HepG2 (cell line): ENCODE results near the gene PCIF1. TPM values are rescaled to one million over a fixed set of nuclear protein-coding genes. Genes with fewer than 3 reads are reported as not detected.
A peak's percentile ranks its signal among the peaks of the same experiment; 100 is the strongest.

ENCODE experiments used
- BCL6 ChIP-seq: IDR thresholded peaks from 2 replicates; pipeline ENCODE4 v1.6.1; 2016; ENCODE audit warnings: missing genetic modification reagents, missing compliant biosample characterization
- CEBPB ChIP-seq: IDR thresholded peaks from 2 replicates; pipeline ENCODE4 v1.6.1; 2011; ENCODE audit warnings: low read depth, low read length, improper control_type of control experiment, borderline replicate concordance
- ELK4 ChIP-seq: sonication (generic); formaldehyde crosslinking; IDR thresholded peaks from 2 replicates; pipeline ENCODE4 v1.9.0; 2021; ENCODE audit warnings: missing genetic modification reagents, borderline replicate concordance
- MLX ChIP-seq: IDR thresholded peaks from 2 replicates; pipeline ENCODE4 v1.6.1; 2016
- NFE2L1 ChIP-seq: sonication (generic); formaldehyde crosslinking; IDR thresholded peaks from 2 replicates; pipeline ENCODE4 v1.4.0; 2020; ENCODE audit warnings: missing genetic modification reagents, mild to moderate bottlenecking, borderline replicate concordance
- PCBP2 ChIP-seq: fragments of 200-400 bp; formaldehyde crosslinking; optimal IDR thresholded peaks from 2 replicates; pipeline ENCODE3; 2018; ENCODE audit warnings: low read length, low read depth; ENCODE audit not compliant: poor library complexity, severe bottlenecking
- PLRG1 ChIP-seq: fragments of 450-650 bp; conservative IDR thresholded peaks from 2 replicates; pipeline ENCODE4 v1.6.1; 2016
- RERE ChIP-seq: IDR thresholded peaks from 2 replicates; pipeline ENCODE4 v1.6.1; 2016; ENCODE audit warnings: low read depth, missing genetic modification reagents, missing compliant biosample characterization
- SRY ChIP-seq: sonication (generic); formaldehyde crosslinking; IDR thresholded peaks from 2 replicates; pipeline ENCODE4 v1.8.0; 2022; ENCODE audit warnings: mild to moderate bottlenecking, missing genetic modification reagents
- TIGD3 ChIP-seq: sonication (generic); formaldehyde crosslinking; IDR thresholded peaks from 2 replicates; pipeline ENCODE4 v1.5.1; 2020; ENCODE audit warnings: mild to moderate bottlenecking, missing genetic modification reagents, borderline replicate concordance
- ZNF264 ChIP-seq: sonication (generic); formaldehyde crosslinking; IDR thresholded peaks from 2 replicates; pipeline ENCODE4 v1.4.0; 2020; ENCODE audit warnings: missing genetic modification reagents
- ZNF276 ChIP-seq: sonication (generic); formaldehyde crosslinking; IDR thresholded peaks from 2 replicates; pipeline ENCODE4 v1.4.0; 2020; ENCODE audit warnings: mild to moderate bottlenecking, low read depth, missing genetic modification reagents
- ZNF574 ChIP-seq: sonication (generic); formaldehyde crosslinking; IDR thresholded peaks from 2 replicates; pipeline ENCODE4 v1.4.0; 2020; ENCODE audit warnings: missing genetic modification reagents
- ZNF580 ChIP-seq: IDR thresholded peaks from 2 replicates; pipeline ENCODE4 v1.6.1; 2016; ENCODE audit warnings: low read depth, borderline replicate concordance
- polyA plus RNA-seq, 8 experiments: library from polyadenylated mRNA; depleted of rRNA in 3 of 8; stranded (reverse) in 7 of 8; unstranded in 1 of 8; fragments of >200 nt; fragmentation: Illumina TruSeq in 4 of 8; extraction: Trizol in 4 of 8; gene quantifications; 2 replicates each; pipeline versions ENCODE4 v1.2.1 to v1.2.3, GENCODE V29; 2011 to 2016; ENCODE audit warnings: low read depth in 4 of 8, missing spikeins in 1 of 8, mixed read lengths in 1 of 8; ENCODE audit not compliant: insufficient read depth in 1 of 8
- total RNA-seq, 5 experiments: library from RNA; depleted of rRNA; stranded (reverse); fragments of >200 nt; fragmentation: Illumina TruSeq; extraction: Trizol; gene quantifications; 2 replicates each; pipeline ENCODE4 v1.2.3, GENCODE V29; 2016; ENCODE audit warnings: low read depth in 1 of 5

Gene PCIF1
- total and polyA plus RNA-seq, 2 of the 13 experiments (the other 11 are each of a cell fraction or from before 2014, with no cell fraction given), result 20.9 to 24.4 TPM

GRCh38 chr20:45933266-45934045 lies 1.0 kb upstream of the PCIF1 start (continued):
- TF ChIP-seq ZNF276, result peak; percentile 81
- no peak; the same call in 1 of the 2 replicates for TF ChIP-seq SRY (CRISPR knock-in tag)
- 0 out of 2 replicates have a peak, but pooled peaks have one; percentile 54 for TF ChIP-seq ZNF580 (CRISPR knock-in tag)
- TF ChIP-seq ZNF264, result peak; percentile 43; the same call in 1 of the 2 replicates
- no peak for TF ChIP-seq PCBP2
- TF ChIP-seq RERE (CRISPR knock-in tag), result no peak
- no peak for TF ChIP-seq PLRG1
- TF ChIP-seq BCL6, result peak; percentile 51; the same call in 1 of the 2 replicates
- no peak for TF ChIP-seq CEBPB
- TF ChIP-seq NFE2L1 (CRISPR knock-in tag), result no peak
- no peak for TF ChIP-seq TIGD3 (CRISPR knock-in tag)
- no peak for TF ChIP-seq ELK4 (CRISPR knock-in tag)
- no peak for TF ChIP-seq MLX (CRISPR knock-in tag)
- peak; percentile 69; the same call in 1 of the 2 replicates for TF ChIP-seq ZNF574
